Myocyte (in vitro differentiated cells): ENCODE measurements around the gene COTL1. TPM values are rescaled to one million over a fixed set of nuclear protein-coding genes. Genes with fewer than 3 reads are reported as not detected.
"Not testable (repeated sequence)": the region's sequence is repeated elsewhere in the genome, so short reads cannot be mapped to it uniquely, and the experiment has no call there.

Source experiments
- DNase-seq: peaks from one replicate; pipeline ENCODE4 v3.0.0-alpha.2; 2012; ENCODE audit warnings: low read depth
- total RNA-seq: library from RNA; depleted of rRNA; stranded (reverse); fragments of >200 nt; gene quantifications from 2 replicates; pipeline ENCODE4 v1.2.3, GENCODE V29; 2014

COTL1 gene
- total RNA-seq, 1 donor from 2014 or later: 14.5 TPM

GRCh38 chr16:84643674-84644073, 25.8 kb upstream of the COTL1 start:
- DNase-seq: peak; percentile 82

DNA sequence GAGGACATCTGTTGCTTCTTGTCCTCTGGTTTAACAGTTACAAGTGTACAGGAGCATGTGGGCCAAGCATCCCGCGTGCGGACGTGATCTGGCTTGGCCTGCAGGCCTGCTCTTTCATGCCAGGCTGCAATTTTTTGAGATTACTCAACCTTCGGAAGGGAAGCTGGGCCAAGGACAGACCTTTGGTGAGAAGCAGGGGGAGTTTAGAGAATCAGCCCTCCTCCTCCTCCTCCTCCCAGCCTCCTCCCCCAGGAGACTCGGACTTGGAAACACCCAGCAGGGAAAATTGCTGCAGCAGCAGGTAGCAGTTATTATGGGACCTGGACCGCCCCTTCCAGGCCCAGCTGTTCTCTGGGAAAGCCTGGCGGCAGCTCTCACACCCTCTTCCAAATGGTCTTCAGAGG, 25.3 kb upstream of the COTL1 start:
- peak; percentile 96 for DNase-seq

- peak; percentile 27 for DNase-seq
Observed at GRCh38 chr16:84641643-84642358, 23.9 kb upstream of the COTL1 start.

GRCh38 chr16:84640145-84640544, 22.3 kb upstream of the COTL1 start:
- DNase-seq: no peak

DNA sequence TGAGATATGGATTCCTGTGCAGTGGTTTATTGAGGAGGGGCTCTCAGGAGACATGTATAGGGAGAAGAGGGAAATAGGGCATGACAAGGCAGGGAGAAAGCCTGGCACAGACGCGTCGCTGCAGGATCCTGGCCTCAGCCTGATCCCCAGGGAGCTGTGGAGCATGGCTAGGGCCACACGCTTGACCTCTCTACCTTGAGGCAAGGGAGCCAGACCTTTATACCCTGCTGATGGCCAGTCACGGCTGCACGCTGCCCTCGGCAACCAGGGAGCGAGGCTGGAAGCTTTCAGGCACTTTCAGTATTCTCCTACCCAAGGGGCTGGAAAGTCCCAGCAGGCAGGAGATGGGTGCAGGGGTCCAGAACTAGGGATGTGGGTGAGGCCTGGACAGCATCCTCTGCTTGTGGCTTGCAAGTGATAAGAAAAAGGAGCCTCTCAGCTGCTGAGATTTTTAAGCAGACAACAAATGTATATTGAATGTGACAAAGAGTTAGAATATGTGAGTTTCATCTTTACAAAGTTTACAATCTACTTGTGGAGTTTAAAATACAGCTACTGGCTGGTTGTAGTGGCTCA, 20.4 kb upstream of the COTL1 start:
- no peak for DNase-seq

DNA sequence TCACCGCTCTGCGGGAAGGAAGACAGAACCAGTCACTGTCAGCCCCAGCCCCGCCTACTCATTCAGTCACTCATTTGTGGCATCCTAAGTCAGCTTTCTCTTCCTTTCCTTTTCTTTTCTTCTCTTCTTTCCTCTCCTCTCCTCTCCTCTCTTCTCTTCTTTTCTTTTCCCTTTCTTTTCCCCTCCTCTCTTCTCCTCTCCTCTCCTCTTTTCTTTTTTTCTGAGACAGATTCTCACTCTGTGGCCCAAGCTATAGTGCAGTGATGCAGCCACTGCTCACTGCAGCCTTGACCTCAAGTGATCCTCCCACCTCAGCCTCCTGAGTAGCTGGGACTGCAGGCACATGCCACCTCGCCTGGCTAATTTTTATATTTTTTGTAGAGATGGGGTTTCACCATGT, 19.8 kb upstream of the COTL1 start:
- no peak for DNase-seq

GRCh38 chr16:84635702-84636101, 17.8 kb upstream of the COTL1 start:
- DNase-seq: peak; percentile 43

- no peak for DNase-seq
Observed at GRCh38 chr16:84633622-84634021, 15.7 kb upstream of the COTL1 start.

GRCh38 chr16:84632862-84633261, 15.0 kb upstream of the COTL1 start:
- not testable (repeated sequence) for DNase-seq

DNA sequence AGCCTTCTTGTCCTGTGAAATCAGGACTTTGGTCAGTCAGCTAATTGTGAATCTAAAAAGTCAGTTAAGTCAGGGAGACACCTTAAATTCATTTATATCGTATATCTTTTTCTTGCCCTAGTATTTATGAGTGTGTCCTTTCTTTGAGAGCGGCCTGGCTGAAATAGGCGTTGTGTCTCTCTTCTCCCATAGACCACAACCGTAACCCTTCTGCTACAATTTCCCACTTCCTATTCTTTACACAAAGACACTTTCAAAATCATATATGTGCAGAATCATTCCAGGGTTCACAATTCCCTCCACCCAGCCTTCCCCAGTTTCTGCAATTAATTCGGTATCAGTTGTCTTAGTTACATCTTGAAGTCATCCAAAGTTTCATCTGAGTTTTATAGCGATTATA, 14.0 kb upstream of the COTL1 start:
- DNase-seq: no peak

DNA sequence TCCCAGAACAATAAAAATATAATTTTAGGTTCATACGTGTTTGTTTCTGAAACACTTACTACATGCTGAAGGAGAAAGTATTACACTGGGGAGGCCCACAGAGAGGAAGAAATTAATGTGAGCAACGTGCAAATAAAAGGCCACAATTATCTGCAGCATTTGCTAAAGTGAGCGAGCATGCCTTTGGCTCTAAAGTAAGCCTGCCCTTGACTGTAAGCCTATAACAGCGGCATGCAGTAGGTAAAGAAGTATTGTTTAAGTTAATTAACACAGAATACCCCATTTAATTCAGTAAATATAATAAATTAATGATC, 13.2 kb upstream of the COTL1 start:
- no peak for DNase-seq

DNA sequence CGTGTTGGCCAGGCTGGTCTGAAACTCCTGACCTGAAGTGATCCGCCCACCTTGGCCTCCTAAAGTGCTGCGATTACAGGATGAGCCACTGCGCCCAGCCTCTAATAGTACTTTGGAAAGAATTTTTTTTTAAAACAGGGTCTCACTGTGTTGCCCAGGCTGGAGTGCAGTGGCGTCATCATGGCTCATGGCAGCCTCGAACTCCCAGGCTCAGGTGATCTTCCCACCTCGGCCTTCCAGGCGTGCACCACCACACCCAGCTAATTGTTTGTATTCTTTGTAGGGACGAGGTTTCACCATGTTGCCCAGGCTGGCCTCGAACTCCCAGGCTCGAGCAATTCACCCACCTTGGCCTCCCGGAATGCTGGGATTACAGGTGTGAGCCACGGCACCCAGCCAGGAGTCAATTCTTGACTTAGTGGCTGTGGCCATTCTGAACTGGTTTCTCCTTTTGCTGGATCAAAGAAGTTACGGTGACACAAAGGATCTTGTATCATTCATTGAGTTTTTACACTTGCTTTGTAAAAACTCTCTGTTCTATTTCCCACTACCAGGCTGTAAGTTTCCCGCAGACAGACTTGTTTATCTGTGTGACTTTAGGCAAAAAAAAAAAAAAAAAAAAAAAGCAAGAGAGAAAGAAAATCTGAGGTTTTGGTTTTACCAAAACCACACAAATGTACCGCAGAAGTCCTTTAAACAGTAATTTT, 12.7 kb upstream of the COTL1 start:
- DNase-seq: no peak

- DNase-seq: no peak
Observed at GRCh38 chr16:84630009-84630408, 12.1 kb upstream of the COTL1 start.

GRCh38 chr16:84629580-84629979, 11.7 kb upstream of the COTL1 start:
- DNase-seq: no peak

GRCh38 chr16:84628226-84628731, 10.4 kb upstream of the COTL1 start:
- DNase-seq: no peak

DNA sequence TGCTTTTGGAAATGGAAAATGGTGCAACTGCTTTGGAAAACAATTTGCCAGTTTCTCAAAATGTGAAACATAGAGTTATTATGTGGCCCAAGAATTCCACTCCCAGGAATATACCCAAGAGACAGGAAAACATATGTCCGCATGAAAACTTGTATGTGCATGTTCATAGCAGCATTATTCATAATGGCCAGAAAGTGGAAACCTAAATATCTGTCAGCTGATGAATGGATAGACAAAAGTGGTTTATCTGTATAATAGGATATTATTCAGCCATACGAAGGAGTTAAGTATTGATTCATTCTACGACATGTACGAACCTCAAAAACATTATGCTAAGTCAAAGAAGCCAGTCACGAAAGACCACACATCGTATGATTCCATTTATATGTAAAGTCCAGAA, 7.7 kb upstream of the COTL1 start:
- DNase-seq: no peak

- not testable (repeated sequence) for DNase-seq
Observed at GRCh38 chr16:84620913-84621312, 3.0 kb upstream of the COTL1 start.

DNA sequence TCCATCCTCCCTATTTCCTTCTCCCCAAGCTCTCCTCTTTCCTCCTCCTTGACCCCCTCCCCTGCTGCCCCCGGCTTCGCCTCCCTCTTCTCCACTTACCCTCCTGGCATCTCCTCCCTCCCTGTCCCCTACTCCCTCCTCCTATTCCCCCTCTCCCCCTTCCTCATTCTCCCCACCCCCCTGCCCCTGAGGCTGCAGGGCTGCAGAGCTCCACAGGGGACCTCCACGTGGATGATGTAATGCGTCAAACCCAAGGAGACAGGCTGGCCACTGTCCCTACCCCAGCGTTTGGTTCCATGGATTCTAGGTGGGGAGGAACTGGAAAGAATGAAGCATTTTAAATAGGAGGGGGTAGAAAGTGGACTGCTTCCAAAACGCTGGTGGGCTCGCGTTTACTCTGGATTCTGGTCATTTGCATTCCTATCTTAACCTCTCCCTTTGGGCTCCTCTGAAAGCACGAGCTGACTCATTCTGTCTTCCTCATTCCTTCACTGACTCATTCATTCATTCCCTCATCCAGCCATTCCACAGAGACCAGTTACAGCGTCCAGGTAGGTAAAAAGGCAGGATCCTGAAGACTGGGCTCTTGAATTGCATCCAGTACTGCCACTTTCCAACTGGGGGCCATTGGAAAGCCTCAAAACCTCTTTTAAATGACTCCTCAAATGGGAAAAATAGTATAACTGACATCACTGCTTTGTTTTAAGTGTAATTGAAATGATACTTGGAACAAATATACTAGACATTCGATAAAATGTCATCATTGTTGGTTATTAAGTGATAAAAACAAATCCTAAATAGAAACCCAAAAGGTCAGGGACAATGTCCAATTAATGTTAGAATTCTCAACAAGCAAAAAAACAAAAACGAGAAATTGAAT, 943 bp upstream of the COTL1 start:
- peak; percentile 54 for DNase-seq

DNA sequence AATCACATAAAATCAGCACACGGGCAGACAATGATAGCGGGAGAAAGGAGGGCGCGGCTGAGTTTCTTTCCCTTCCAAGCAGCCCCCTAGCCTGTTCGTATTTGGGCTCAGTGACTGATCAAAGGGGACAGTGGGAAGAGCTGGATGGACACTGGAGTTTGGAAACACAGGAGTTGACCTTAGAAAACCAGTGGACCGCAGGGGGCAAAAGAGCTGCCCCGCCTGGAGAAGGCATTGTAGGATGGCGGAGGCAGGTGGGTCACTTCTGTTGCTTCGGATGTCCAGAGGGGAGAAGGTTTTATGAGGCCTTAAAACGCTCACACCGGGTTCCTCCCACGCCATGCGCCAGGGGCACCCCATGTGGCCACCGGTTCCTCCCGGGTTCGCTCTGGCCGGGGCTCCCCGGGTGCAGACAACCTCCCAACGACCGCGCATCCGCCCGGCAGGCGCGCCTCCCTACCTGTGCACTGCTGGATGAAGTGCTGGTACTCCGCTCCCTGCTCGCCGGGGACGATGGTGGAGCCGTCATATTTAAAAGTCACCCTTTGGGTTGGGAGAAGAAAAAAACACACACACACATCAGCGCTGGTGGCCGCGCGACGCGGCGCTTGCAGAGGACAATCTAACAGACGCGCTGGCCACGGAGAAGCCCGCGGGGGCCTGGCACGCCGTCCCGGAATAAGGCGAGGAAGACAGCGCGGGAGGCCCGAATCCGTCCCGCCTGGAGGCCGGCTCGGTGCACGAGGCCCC, 662 bp downstream of the COTL1 start:
- no peak for DNase-seq

GRCh38 chr16:84616515-84616914, 1.4 kb downstream of the COTL1 start:
- no peak for DNase-seq
